Measurements from ENCODE around the gene AGBL1.
"Not testable (repeated sequence)": the region's sequence is repeated elsewhere in the genome, so short reads cannot be mapped to it uniquely, and the experiment has no call there.

AGBL1 gene

GRCh38 chr15:87032295-87032694, 952.6 kb downstream of the AGBL1 start:
- no peak for DNase-seq

GRCh38 chr15:87033056-87033455, 953.4 kb downstream of the AGBL1 start:
- peak; percentile 1 for DNase-seq

GRCh38 chr15:87034886-87035285, 955.2 kb downstream of the AGBL1 start:
- no peak for DNase-seq

- DNase-seq, result no peak
Observed at GRCh38 chr15:87038404-87038803, 958.7 kb downstream of the AGBL1 start.

DNA sequence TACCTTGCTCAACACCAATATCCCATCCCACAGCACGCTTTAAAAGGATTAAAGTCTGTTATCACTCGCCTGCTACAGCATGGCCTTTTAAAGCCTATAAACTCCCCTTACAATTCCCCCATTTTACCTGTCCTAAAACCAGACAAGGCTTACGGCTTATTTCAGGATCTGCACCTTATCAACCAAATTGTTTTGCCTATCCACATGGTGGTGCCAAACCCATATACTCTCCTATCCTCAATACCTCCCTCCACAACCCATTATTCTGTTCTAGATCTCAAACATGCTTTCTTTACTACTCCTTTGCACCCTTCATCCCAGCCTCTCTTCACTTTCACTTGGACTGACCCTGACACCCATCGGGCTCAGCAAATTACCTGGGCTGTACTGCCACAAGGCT, 962.9 kb downstream of the AGBL1 start:
- DNase-seq, result not testable (repeated sequence)

DNA sequence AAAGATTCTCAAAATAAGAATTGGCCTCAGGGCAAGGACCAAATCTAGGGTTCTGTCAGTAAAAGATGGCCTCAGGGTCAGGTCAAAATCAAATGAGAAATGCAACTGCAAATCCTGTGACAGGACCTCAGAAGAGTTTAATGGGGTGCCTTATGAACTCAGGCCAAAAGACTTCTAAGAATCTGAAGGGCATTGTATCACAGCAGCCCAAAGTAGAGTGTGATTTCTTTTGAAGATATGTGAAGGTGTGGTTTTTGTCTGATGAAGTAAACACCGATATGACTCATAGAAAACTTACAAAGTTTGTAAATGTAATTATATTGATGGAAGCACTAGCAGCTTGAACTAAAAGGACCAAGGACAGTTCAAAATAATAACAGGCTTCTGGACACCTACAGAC, 966.1 kb downstream of the AGBL1 start:
- DNase-seq, result no peak

DNA sequence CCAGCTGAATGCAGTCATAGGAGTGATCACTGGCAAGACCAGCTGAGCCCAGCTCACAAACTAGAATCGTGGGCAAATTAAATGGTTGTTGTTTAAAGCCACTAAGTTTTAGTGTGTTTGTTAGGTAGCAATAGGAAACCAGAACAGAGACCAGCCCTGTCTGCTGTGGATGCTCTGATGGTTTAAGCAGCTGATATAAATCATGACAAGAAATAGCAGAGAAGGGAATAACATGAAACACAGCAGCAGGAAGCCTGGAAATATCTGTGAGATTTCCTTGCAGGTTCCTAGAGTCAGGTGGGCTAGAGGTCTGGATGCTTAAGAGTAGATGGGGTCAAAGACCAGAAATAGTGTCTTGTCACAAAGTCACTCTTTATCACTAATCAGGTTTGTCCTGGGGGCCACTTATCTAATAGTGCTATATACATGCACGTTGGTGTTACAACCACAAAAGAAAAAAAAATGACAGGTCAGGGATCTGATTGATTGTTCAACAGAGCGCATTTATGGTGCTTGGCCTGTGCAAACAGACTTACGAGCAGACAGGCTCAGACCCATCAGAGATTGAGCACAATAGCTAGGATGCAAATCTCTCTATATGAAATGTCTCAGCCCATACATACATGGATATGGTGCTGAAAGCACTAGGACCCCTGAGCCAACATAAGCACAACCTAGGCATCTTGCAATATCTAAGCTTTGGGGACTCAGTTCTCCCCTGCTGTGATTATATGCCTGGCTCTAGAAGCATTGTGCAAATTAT, 967.7 kb downstream of the AGBL1 start:
- DNase-seq, result peak; percentile 19

Data from NCI-H510A treated with DMSO at 0.1 percent for 48 hours (cell line).